GM18507 (cell line): Measurements from ENCODE around the gene HOXD4.

Experiments used
- DNase-seq: peaks from one replicate; pipeline ENCODE4 v3.0.0; 2011; ENCODE audit warnings: low read depth; ENCODE audit not compliant: insufficient read length; ENCODE audit errors: extremely low spot score
- FAIRE-seq: peaks from 2 replicates; lab custom pipeline; 2011; peaks lifted over from hg19 to GRCh38; lab: Jason Lieb, UNC

The HOXD4 gene

GRCh38 chr2:176152350-176153181 lies 1.2 kb downstream of the HOXD4 start:
- DNase-seq (no peak), FAIRE-seq (no peak)

GRCh38 chr2:176154576-176155252 lies 3.4 kb downstream of the HOXD4 start:
- DNase-seq (no peak), FAIRE-seq (no peak)

GRCh38 chr2:176155356-176156044 lies 4.2 kb downstream of the HOXD4 start:
- DNase-seq (no peak), FAIRE-seq (no peak)

GRCh38 chr2:176156301-176156806 lies 5.0 kb downstream of the HOXD4 start:
- DNase-seq (no peak), FAIRE-seq (no peak)

- DNase-seq, result no peak
- FAIRE-seq, result no peak
Observed at GRCh38 chr2:176156807-176157498, 5.6 kb downstream of the HOXD4 start, which contains the start of gene HOXD3. Gene HOXD3 (plus strand): TSS chr2:176157307. CDS start chr2:176169115, 11,808 bp downstream.

GRCh38 chr2:176157499-176158185 lies 6.3 kb downstream of the HOXD4 start:
- FAIRE-seq (no peak), DNase-seq (no peak)

GRCh38 chr2:176158186-176158591 lies 6.8 kb downstream of the HOXD4 start:
- FAIRE-seq (no peak), DNase-seq (no peak)

- no peak for FAIRE-seq
- no peak for DNase-seq
Observed at GRCh38 chr2:176158855-176159662, 7.7 kb downstream of the HOXD4 start.

GRCh38 chr2:176159663-176160250 lies 8.4 kb downstream of the HOXD4 start:
- no peak for FAIRE-seq
- no peak for DNase-seq

- DNase-seq (no peak), FAIRE-seq (no peak)
Observed at GRCh38 chr2:176160251-176160985, 9.1 kb downstream of the HOXD4 start.

GRCh38 chr2:176160986-176161824 lies 9.9 kb downstream of the HOXD4 start:
- no peak for FAIRE-seq
- DNase-seq, result no peak

- no peak for FAIRE-seq
- no peak for DNase-seq
Observed at GRCh38 chr2:176161825-176162626, 10.7 kb downstream of the HOXD4 start.

GRCh38 chr2:176162911-176163671 lies 11.7 kb downstream of the HOXD4 start:
- FAIRE-seq, result no peak
- DNase-seq, result no peak

GRCh38 chr2:176163672-176164056 lies 12.3 kb downstream of the HOXD4 start:
- DNase-seq (no peak), FAIRE-seq (no peak)

- DNase-seq (no peak), FAIRE-seq (no peak)
Observed at GRCh38 chr2:176164201-176164600, 12.9 kb downstream of the HOXD4 start.
